HUES48 (cell line): ENCODE data around the gene NDUFV1.
"Not testable (repeated sequence)": the region's sequence is repeated elsewhere in the genome, so short reads cannot be mapped to it uniquely, and the experiment has no call there.

Source experiments
- H3K27ac ChIP-seq: one replicate; pipeline ENCODE4 v1.7.0; 2013; ENCODE audit warnings: low read depth, low read length, inconsistent platforms
- H3K27me3 ChIP-seq: 2 replicates; pipeline ENCODE4 v1.6.1; 2013; ENCODE audit warnings: mild to moderate bottlenecking, low read length; ENCODE audit not compliant: control insufficient read depth, insufficient read depth
- H3K36me3 ChIP-seq: 2 replicates; pipeline ENCODE4 v1.6.1; 2013; ENCODE audit warnings: low read length; ENCODE audit not compliant: control insufficient read depth, insufficient read depth
- H3K4me1 ChIP-seq: 2 replicates; pipeline ENCODE4 v1.6.1; 2013; ENCODE audit warnings: mild to moderate bottlenecking, low read length; ENCODE audit not compliant: control insufficient read depth, insufficient read depth
- H3K4me3 ChIP-seq: 2 replicates; pipeline ENCODE4 v1.5.1; 2013; ENCODE audit warnings: mild to moderate bottlenecking, low read depth, low read length
- H3K9ac ChIP-seq: 2 replicates; pipeline ENCODE4 v1.6.1; 2013; ENCODE audit warnings: mild to moderate bottlenecking, low read depth, low read length, moderate library complexity
- H3K9me3 ChIP-seq: 2 replicates; pipeline ENCODE4 v1.6.1; 2013; ENCODE audit warnings: low read length; ENCODE audit not compliant: control insufficient read depth, insufficient read depth

NDUFV1 gene

GRCh38 chr11:67613313-67613959 is 6.7 kb downstream of the NDUFV1 start:
- Histone ChIP-seq H3K27me3 (peaks cover 9% of the 10 kb centered on the region; the same call in 1 of the 2 replicates), H3K4me3 (no peak overlapping the region), H3K9me3 (no peaks in the 10 kb centered on the region), H3K27ac (no peak overlapping the region), H3K36me3 (peaks cover 45% of the 10 kb centered on the region), H3K4me1 (peaks cover 36% of the 10 kb centered on the region), H3K9ac (no peak overlapping the region)

GRCh38 chr11:67613960-67614715 is 7.4 kb downstream of the NDUFV1 start:
- Histone ChIP-seq H3K36me3 (peaks cover 38% of the 10 kb centered on the region), H3K4me3 (peak overlapping the region; percentile 29; the same call in 1 of the 2 replicates), H3K9ac (no peak overlapping the region), H3K9me3 (no peaks in the 10 kb centered on the region), H3K4me1 (peaks cover 36% of the 10 kb centered on the region), H3K27ac (no peak overlapping the region), H3K27me3 (peaks cover 9% of the 10 kb centered on the region; the same call in 1 of the 2 replicates)

- Histone ChIP-seq H3K9ac (no peak overlapping the region), H3K4me1 (peaks cover 36% of the 10 kb centered on the region), H3K36me3 (peaks cover 29% of the 10 kb centered on the region), H3K27ac (no peak overlapping the region), H3K9me3 (no peaks in the 10 kb centered on the region), H3K4me3 (no peak overlapping the region), H3K27me3 (peaks cover 9% of the 10 kb centered on the region; the same call in 1 of the 2 replicates)
Observed at GRCh38 chr11:67614730-67615714, 8.3 kb downstream of the NDUFV1 start.

GRCh38 chr11:67615728-67616430 is 9.1 kb downstream of the NDUFV1 start:
- Histone ChIP-seq H3K4me1 (peaks cover 36% of the 10 kb centered on the region), H3K9me3 (no peaks in the 10 kb centered on the region), H3K27ac (no peak overlapping the region), H3K27me3 (peaks cover 9% of the 10 kb centered on the region; the same call in 1 of the 2 replicates), H3K4me3 (no peak overlapping the region), H3K9ac (no peak overlapping the region), H3K36me3 (peaks cover 20% of the 10 kb centered on the region)

GRCh38 chr11:67616431-67617242 is 9.9 kb downstream of the NDUFV1 start:
- Histone ChIP-seq H3K36me3 (peaks cover 14% of the 10 kb centered on the region; the same call in 1 of the 2 replicates), H3K4me1 (peaks cover 36% of the 10 kb centered on the region), H3K4me3 (no peak overlapping the region), H3K9ac (no peak overlapping the region), H3K27ac (peak overlapping the region; percentile 0), H3K27me3 (peaks cover 9% of the 10 kb centered on the region; the same call in 1 of the 2 replicates), H3K9me3 (no peaks in the 10 kb centered on the region)

- Histone ChIP-seq H3K36me3 (peaks cover 6% of the 10 kb centered on the region; the same call in 1 of the 2 replicates), H3K9me3 (no peaks in the 10 kb centered on the region), H3K27ac (peak overlapping the region; percentile 0), H3K4me3 (no peak overlapping the region), H3K4me1 (peaks cover 36% of the 10 kb centered on the region), H3K9ac (no peak overlapping the region), H3K27me3 (peaks cover 9% of the 10 kb centered on the region; the same call in 1 of the 2 replicates)
Observed at GRCh38 chr11:67617243-67617953, 10.7 kb downstream of the NDUFV1 start.

GRCh38 chr11:67618901-67619659 is 12.3 kb downstream of the NDUFV1 start:
- H3K9me3 ChIP-seq, H3K27me3 ChIP-seq, H3K27ac ChIP-seq, H3K36me3 ChIP-seq, H3K4me3 ChIP-seq, H3K9ac ChIP-seq: not testable (repeated sequence)
- H3K4me1 ChIP-seq, result peaks cover 31% of the 10 kb centered on the region

GRCh38 chr11:67619683-67620618 is 13.2 kb downstream of the NDUFV1 start:
- H3K27me3 ChIP-seq, result not testable (repeated sequence)

More at GRCh38 chr11:67619683-67620618, 13.2 kb downstream of the NDUFV1 start:
- peak overlapping the region; percentile 71 for H3K9ac ChIP-seq
- peak overlapping the region; percentile 78 for H3K27ac ChIP-seq
- H3K9me3 ChIP-seq, H3K36me3 ChIP-seq: not testable (repeated sequence)
- H3K4me1 ChIP-seq, result peaks cover 26% of the 10 kb centered on the region
- H3K4me3 ChIP-seq, result peak overlapping the region; percentile 91
